Hepatocyte (in vitro differentiated cells): Measurements from ENCODE around the gene MBNL3. TPM values are rescaled to one million over a fixed set of nuclear protein-coding genes. Genes with fewer than 3 reads are reported as not detected.

Experiments
- DNase-seq: peaks from one replicate; pipeline ENCODE4 v3.0.0-alpha.2; 2016; ENCODE audit warnings: low spot score
- H2AFZ ChIP-seq: fragments of 200-600 bp; sonication (generic); 2 replicates; pipeline ENCODE4 v1.6.0; 2016; ENCODE audit warnings: antibody characterized with exemption, mild to moderate bottlenecking
- H3K27ac ChIP-seq: fragments of 200-600 bp; sonication (generic); 2 replicates; pipeline ENCODE4 v1.5.1; 2016; ENCODE audit warnings: mild to moderate bottlenecking
- H3K27me3 ChIP-seq: fragments of 200-600 bp; sonication (generic); 2 replicates; pipeline ENCODE4 v1.6.1; 2016
- H3K36me3 ChIP-seq: fragments of 200-600 bp; sonication (generic); replicated peaks from 2 replicates; pipeline ENCODE4 v1.5.1; 2016; ENCODE audit warnings: low read depth; ENCODE audit not compliant: insufficient read depth
- H3K4me1 ChIP-seq: fragments of 200-600 bp; sonication (generic); 2 replicates; pipeline ENCODE4 v1.5.1; 2016; ENCODE audit warnings: mild to moderate bottlenecking, moderate library complexity; ENCODE audit not compliant: insufficient read depth
- H3K4me2 ChIP-seq: fragments of 200-600 bp; sonication (generic); 2 replicates; pipeline ENCODE4 v1.6.0; 2016
- H3K4me3 ChIP-seq: fragments of 200-600 bp; sonication (generic); 2 replicates; pipeline ENCODE4 v1.5.1; 2016; ENCODE audit warnings: mild to moderate bottlenecking
- H3K79me2 ChIP-seq: fragments of 200-600 bp; sonication (generic); 2 replicates; pipeline ENCODE4 v1.6.0; 2017; ENCODE audit warnings: mild to moderate bottlenecking
- H3K9me2 ChIP-seq: fragments of 200-600 bp; sonication (generic); replicated peaks from 2 replicates; pipeline ENCODE4 v1.6.0; 2017; ENCODE audit warnings: mild to moderate bottlenecking; ENCODE audit not compliant: insufficient read depth
- H3K9me3 ChIP-seq: fragments of 200-600 bp; sonication (generic); 2 replicates; pipeline ENCODE4 v1.5.1; 2016; ENCODE audit warnings: low read depth, mild to moderate bottlenecking
- H4K20me1 ChIP-seq: fragments of 200-600 bp; sonication (generic); 2 replicates; pipeline ENCODE4 v1.6.0; 2016; ENCODE audit warnings: mild to moderate bottlenecking; ENCODE audit not compliant: insufficient read depth, poor library complexity, severe bottlenecking
- EZH2 ChIP-seq: fragments of 200-600 bp; sonication (generic); IDR thresholded peaks from 2 replicates; pipeline ENCODE4 v1.6.1; 2016; ENCODE audit warnings: antibody characterized with exemption, mild to moderate bottlenecking, borderline replicate concordance
- EZH2phosphoT487 ChIP-seq: fragments of 200-600 bp; sonication (generic); IDR thresholded peaks from one replicate; pipeline ENCODE4 v1.6.1; 2018; ENCODE audit warnings: antibody characterized with exemption, mild to moderate bottlenecking, low read depth, moderate library complexity; ENCODE audit not compliant: unreplicated experiment, severe bottlenecking
- WGBS: methylation state at CpG from one replicate; pipeline ENCODE4 v1.1.6; 2016; ENCODE audit warnings: low lambda C conversion rate; ENCODE audit errors: missing lambda C conversion rate; 5-methylcytosine and 5-hydroxymethylcytosine counted together
- polyA plus RNA-seq: library from polyadenylated mRNA; unstranded; fragments of >200 nt; fragmentation: Nextera tagmentation; extraction: Ambion mirVana; gene quantifications from 2 replicates; pipeline ENCODE4 v1.2.1, GENCODE V29; 2016
- total RNA-seq: library from RNA; depleted of rRNA; stranded (reverse); fragments of >200 nt; gene quantifications from 2 replicates; pipeline ENCODE4 v1.2.3, GENCODE V29; 2014
- TF ChIP-seq, protein P1 (sequence below): fragments of 200-600 bp; sonication (generic); IDR thresholded peaks from 2 replicates; pipeline ENCODE4 v1.5.1; 2016; ENCODE audit warnings: antibody characterized with exemption, mild to moderate bottlenecking; ENCODE audit not compliant: poor library complexity

The MBNL3 gene
- total and polyA plus RNA-seq, 2 experiments from 2014 or later = 9.6 to 90.5 TPM

DNA sequence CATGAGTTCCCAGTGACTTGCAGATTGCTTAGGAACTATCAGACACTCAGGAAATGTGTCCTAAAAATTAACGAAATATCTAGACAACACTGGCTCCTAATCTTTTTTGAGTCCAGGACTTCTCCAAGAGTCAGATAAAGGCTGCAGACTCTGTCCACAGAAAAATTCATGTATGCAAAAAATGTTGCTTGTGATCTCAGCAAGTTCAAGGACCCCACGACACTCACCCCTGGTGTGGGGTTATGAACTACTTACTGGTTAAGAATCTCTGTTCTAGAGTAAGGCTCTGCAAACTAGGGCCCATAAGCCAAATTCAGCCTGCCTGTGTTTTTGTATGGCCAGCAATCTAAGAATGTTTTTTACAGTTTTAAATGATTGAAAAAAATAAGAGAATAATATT, 93.2 kb downstream of the MBNL3 start:
- Histone ChIP-seq H3K27me3 (no peaks in the 10 kb centered on the region), H3K9me3 (no peaks in the 10 kb centered on the region), H3K27ac (no peak overlapping the region), H3K4me3 (no peak overlapping the region), H4K20me1 (no peaks in the 10 kb centered on the region), H3K4me1 (peaks cover 17% of the 10 kb centered on the region), H2AFZ (no peak overlapping the region), H3K9me2 (no peaks in the 10 kb centered on the region), H3K36me3 (no peaks in the 10 kb centered on the region), H3K79me2 (no peaks in the 10 kb centered on the region), H3K4me2 (no peak overlapping the region)
- TF ChIP-seq, protein P1, sequence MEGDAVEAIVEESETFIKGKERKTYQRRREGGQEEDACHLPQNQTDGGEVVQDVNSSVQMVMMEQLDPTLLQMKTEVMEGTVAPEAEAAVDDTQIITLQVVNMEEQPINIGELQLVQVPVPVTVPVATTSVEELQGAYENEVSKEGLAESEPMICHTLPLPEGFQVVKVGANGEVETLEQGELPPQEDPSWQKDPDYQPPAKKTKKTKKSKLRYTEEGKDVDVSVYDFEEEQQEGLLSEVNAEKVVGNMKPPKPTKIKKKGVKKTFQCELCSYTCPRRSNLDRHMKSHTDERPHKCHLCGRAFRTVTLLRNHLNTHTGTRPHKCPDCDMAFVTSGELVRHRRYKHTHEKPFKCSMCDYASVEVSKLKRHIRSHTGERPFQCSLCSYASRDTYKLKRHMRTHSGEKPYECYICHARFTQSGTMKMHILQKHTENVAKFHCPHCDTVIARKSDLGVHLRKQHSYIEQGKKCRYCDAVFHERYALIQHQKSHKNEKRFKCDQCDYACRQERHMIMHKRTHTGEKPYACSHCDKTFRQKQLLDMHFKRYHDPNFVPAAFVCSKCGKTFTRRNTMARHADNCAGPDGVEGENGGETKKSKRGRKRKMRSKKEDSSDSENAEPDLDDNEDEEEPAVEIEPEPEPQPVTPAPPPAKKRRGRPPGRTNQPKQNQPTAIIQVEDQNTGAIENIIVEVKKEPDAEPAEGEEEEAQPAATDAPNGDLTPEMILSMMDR = no peak
- TF ChIP-seq EZH2phosphoT487 = no peak
- no peak for TF ChIP-seq EZH2
- DNase-seq = no peak
- 57% methylated on average over 2 of the region's 2 CpGs for WGBS

DNA sequence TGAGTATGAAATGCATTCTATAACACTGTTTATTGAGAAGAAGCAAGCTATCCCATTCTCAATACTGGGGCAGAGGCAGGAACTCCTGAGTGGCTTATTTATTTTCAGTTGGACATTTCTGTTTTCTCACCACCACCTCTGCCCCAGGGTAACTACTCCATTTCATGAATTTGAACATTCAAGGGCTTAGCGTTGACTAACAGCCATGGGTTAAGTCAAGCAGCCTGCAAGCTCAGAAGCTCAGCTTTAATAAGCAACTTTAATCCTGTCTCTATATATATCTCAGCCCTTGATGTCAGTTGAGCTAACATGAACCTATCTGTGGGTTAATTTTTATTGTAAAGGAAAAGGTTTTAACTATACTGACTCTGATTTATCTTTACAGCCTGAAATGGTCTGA, 93.8 kb downstream of the MBNL3 start:
- Histone ChIP-seq H4K20me1 (no peaks in the 10 kb centered on the region), H2AFZ (no peak overlapping the region), H3K9me3 (no peaks in the 10 kb centered on the region), H3K27ac (no peak overlapping the region), H3K4me3 (no peak overlapping the region), H3K79me2 (no peaks in the 10 kb centered on the region), H3K36me3 (no peaks in the 10 kb centered on the region), H3K9me2 (no peaks in the 10 kb centered on the region), H3K4me2 (no peak overlapping the region), H3K27me3 (no peaks in the 10 kb centered on the region), H3K4me1 (peaks cover 17% of the 10 kb centered on the region)
- no peak for DNase-seq
- TF ChIP-seq, protein P1 = no peak
- TF ChIP-seq EZH2 = no peak
- no peak for TF ChIP-seq EZH2phosphoT487
- 20% methylated on average over 1 of the region's 1 CpG for WGBS

DNA sequence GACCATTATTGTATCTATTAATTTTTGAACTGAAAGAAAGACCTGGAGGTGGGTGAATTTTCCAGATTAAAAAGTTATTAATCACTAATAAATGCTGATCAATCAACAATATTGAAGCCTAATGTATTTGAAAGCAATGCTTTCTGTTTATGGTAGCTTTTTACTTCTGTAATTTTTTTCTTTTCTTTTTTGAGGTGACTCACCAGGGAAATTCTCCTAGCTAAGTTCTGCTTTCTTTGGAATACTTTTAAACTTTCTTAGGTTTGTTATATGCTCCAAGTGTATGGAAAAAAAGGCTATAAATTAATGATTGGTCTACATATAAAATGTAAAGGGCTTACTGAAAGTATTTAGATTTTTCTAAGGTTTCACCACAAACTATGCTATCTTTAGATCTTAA, 94.2 kb downstream of the MBNL3 start:
- Histone ChIP-seq H3K9me3 (no peaks in the 10 kb centered on the region), H3K4me1 (peaks cover 17% of the 10 kb centered on the region), H2AFZ (no peak overlapping the region), H3K79me2 (no peaks in the 10 kb centered on the region), H3K27ac (no peak overlapping the region), H4K20me1 (no peaks in the 10 kb centered on the region), H3K4me3 (no peak overlapping the region), H3K27me3 (no peaks in the 10 kb centered on the region), H3K36me3 (no peaks in the 10 kb centered on the region), H3K4me2 (no peak overlapping the region), H3K9me2 (no peaks in the 10 kb centered on the region)
- DNase-seq = no peak
- TF ChIP-seq, protein P1 = no peak
- TF ChIP-seq EZH2phosphoT487 (no peak), EZH2 (no peak)

DNA sequence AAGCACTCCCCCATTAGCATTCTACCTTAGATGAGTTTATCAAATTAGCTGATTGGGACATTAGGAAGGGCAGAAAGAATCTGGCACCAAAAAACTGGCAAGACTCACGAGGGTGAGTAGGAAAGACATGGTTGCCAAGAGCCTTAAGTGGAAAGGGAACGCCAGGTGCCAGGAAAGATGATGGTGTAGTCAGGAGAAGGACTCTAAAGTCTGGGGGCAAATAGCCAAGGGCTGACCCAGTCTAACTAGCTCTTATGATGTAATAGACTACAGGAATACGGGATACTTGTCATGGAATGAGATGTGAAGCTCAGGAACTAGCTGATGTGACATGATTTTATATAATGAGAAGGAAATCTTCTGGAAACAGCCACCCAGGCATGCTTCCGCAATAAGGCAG, 94.8 kb downstream of the MBNL3 start:
- TF ChIP-seq EZH2 (no peak), EZH2phosphoT487 (no peak)
- TF ChIP-seq, protein P1 = no peak
- 62% methylated on average over 4 of the region's 4 CpGs for WGBS

More for the DNA sequence above, 94.8 kb downstream of the MBNL3 start:
- no peaks in the 10 kb centered on the region for H3K9me3 ChIP-seq
- no peaks in the 10 kb centered on the region for H3K9me2 ChIP-seq
- no peak overlapping the region for H3K27ac ChIP-seq
- H3K4me1 ChIP-seq = peaks cover 17% of the 10 kb centered on the region
- H3K79me2 ChIP-seq = no peaks in the 10 kb centered on the region
- DNase-seq = no peak
- no peaks in the 10 kb centered on the region for H4K20me1 ChIP-seq
- no peak overlapping the region for H3K4me3 ChIP-seq
- no peaks in the 10 kb centered on the region for H3K27me3 ChIP-seq
- no peak overlapping the region for H3K4me2 ChIP-seq
- no peak overlapping the region for H2AFZ ChIP-seq
- H3K36me3 ChIP-seq = no peaks in the 10 kb centered on the region
